GM19193 (cell line): ENCODE measurements around the gene ANAPC2.

Source experiments
- POLR2A ChIP-seq: IDR thresholded peaks from 4 replicates; pipeline ENCODE4 v1.6.1; 2011; ENCODE audit not compliant: insufficient read depth, insufficient read length; ENCODE audit errors: extremely low read depth

Gene ANAPC2

DNA sequence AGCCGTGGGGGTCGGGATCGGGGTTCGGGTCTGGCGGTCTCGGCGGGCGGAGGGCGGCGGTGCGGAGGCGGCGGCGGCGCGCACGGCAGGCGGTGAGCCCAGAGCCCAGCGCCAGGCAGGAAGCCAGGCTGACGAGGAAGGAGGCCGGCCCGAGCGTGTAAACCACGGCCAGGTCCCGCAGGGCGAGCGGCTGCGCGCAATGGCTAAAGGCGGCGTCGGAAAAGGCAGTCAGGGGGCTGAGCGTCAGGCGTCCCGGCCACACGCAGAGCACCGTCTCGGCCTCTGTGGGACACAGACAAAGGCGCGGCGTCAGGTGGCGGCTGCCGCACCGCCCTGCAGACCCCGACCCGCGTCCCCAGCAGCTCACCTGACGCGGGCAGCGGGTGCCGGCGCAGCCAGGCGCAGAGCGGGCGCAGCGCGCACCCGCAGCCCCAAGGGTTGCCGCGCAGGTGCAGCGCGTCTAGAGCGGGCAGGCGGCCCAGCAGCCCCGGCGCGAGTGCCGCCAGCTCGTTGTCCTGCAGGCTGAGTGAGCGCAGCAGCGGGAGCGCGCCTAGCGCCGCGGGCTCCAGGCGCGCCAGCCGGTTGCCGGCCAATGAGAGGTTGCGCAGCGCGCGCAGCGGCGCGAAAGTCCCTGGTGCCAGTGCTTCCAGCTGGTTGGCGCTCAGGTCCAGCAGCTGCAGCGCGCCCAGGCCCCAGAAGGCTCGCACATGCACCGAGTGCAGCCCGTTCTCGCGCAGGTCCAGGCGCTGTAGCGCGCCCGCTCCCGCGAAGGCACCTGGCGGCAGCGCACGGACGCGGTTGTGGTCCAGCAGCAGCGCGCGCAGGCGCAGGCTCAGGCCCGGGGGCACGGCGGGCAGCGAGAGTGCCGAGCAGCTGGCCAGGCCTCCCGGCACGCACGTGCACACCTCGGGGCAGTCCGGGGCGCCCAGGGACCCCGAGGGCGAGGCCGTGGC lies 19.2 kb downstream of the ANAPC2 start:
- no peak for TF ChIP-seq POLR2A

DNA sequence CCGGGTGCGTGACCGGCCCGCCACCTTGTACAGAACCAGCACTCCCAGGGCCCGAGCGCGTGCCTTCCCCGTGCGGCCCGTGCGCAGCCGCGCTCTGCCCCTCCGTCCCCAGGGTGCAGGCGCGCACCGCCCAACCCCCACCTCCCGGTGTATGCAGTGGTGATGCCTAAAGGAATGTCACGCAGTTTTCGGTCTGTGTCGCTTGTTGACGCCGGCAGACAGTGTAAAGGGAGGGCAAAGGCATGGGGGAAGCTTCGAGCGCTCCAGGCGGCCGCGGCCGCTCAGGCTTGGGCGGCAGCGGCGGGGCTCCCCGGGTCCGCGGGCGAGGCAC lies 19.8 kb downstream of the ANAPC2 start:
- TF ChIP-seq POLR2A: no peak

DNA sequence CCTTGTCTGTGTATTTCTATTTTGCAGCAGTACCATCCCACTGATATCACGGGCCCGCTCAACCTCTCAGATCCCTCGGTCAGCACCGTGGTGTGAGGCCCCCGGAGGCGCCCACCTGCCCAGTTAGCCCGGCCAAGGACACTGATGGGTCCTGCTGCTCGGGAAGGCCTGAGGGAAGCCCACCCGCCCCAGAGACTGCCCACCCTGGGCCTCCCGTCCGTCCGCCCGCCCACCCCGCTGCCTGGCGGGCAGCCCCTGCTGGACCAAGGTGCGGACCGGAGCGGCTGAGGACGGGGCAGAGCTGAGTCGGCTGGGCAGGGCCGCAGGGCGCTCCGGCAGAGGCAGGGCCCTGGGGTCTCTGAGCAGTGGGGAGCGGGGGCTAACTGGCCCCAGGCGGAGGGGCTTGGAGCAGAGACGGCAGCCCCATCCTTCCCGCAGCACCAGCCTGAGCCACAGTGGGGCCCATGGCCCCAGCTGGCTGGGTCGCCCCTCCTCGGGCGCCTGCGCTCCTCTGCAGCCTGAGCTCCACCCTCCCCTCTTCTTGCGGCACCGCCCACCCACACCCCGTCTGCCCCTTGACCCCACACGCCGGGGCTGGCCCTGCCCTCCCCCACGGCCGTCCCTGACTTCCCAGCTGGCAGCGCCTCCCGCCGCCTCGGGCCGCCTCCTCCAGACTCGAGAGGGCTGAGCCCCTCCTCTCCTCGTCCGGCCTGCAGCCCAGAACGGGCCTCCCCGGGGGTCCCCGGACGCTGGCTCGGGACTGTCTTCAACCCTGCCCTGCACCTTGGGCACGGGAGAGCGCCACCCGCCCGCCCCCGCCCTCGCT lies 20.4 kb downstream of the ANAPC2 start:
- no peak for TF ChIP-seq POLR2A

- TF ChIP-seq POLR2A: no peak
Measured at GRCh38 chr9:137167277-137167746, 21.0 kb downstream of the ANAPC2 start.

GRCh38 chr9:137166380-137167229 lies 21.8 kb downstream of the ANAPC2 start:
- TF ChIP-seq POLR2A: no peak

- TF ChIP-seq POLR2A: no peak
Measured at GRCh38 chr9:137165250-137165836, 23.0 kb downstream of the ANAPC2 start.

GRCh38 chr9:137164370-137165249 lies 23.8 kb downstream of the ANAPC2 start:
- TF ChIP-seq POLR2A: no peak

GRCh38 chr9:137163805-137164204 lies 24.6 kb downstream of the ANAPC2 start:
- no peak for TF ChIP-seq POLR2A

- no peak for TF ChIP-seq POLR2A
Measured at GRCh38 chr9:137163365-137163715, 25.0 kb downstream of the ANAPC2 start.

GRCh38 chr9:137162505-137163364 lies 25.6 kb downstream of the ANAPC2 start:
- no peak for TF ChIP-seq POLR2A

GRCh38 chr9:137161558-137162486 lies 26.5 kb downstream of the ANAPC2 start:
- no peak for TF ChIP-seq POLR2A
